ENCODE data around the gene CCNL1. TPM values are rescaled to one million over a fixed set of nuclear protein-coding genes. Genes with fewer than 3 reads are reported as not detected.
A peak's percentile ranks its signal among the peaks of the same experiment; 100 is the strongest.
"Not testable (repeated sequence)": the region's sequence is repeated elsewhere in the genome, so short reads cannot be mapped to it uniquely, and the experiment has no call there.

The CCNL1 gene
- total RNA-seq, 1 donor from 2014 or later = 19.2 TPM

- Histone ChIP-seq H3K27ac (replicated peaks) (no peak overlapping the region), H3K9me3 (replicated peaks) (no peaks in the 10 kb centered on the region), H3K4me3 (no peak overlapping the region), H3K4me1 (peaks cover 28% of the 10 kb centered on the region), H3K27me3 (ENCODE audit: low read depth) (no peaks in the 10 kb centered on the region), H3K36me3 (peaks cover 5% of the 10 kb centered on the region)
- DNase-seq = no peak
- TF ChIP-seq CTCF (IDR thresholded peaks at IDR 0.05; ENCODE audit: borderline replicate concordance) = no peak
- intact Hi-C loops (cut with micrococcal nuclease) = no loop called here
These were observed 19.4 kb upstream of the CCNL1 start for GRCh38 chr3:157179365-157179803.

GRCh38 chr3:157178503-157179364 lies 18.8 kb upstream of the CCNL1 start:
- H3K27ac ChIP-seq (replicated peaks); H3K4me3 ChIP-seq; H3K36me3 ChIP-seq; H3K9me3 ChIP-seq (replicated peaks); DNase-seq; H3K27me3 ChIP-seq (ENCODE audit: low read depth); intact Hi-C loops (cut with micrococcal nuclease): not testable (repeated sequence)
- H3K4me1 ChIP-seq = peaks cover 35% of the 10 kb centered on the region

GRCh38 chr3:157177801-157178453 lies 18.0 kb upstream of the CCNL1 start:
- H3K4me1 ChIP-seq = peaks cover 35% of the 10 kb centered on the region
- H3K4me3 ChIP-seq; H3K9me3 ChIP-seq (replicated peaks); intact Hi-C loops (cut with micrococcal nuclease); H3K27ac ChIP-seq (replicated peaks); H3K36me3 ChIP-seq; H3K27me3 ChIP-seq (ENCODE audit: low read depth); DNase-seq: not testable (repeated sequence)

- TF ChIP-seq CTCF (IDR thresholded peaks at IDR 0.05; ENCODE audit: borderline replicate concordance) = no peak
- H3K9me3 ChIP-seq (replicated peaks) = no peaks in the 10 kb centered on the region
- no peaks in the 10 kb centered on the region for H3K36me3 ChIP-seq
- no peak overlapping the region for H3K27ac ChIP-seq (replicated peaks)
- intact Hi-C loops (cut with micrococcal nuclease) = no loop called here
- H3K4me3 ChIP-seq = no peak overlapping the region
- no peak for DNase-seq
- no peaks in the 10 kb centered on the region for H3K27me3 ChIP-seq (ENCODE audit: low read depth)
- peaks cover 35% of the 10 kb centered on the region for H3K4me1 ChIP-seq
These were observed 17.0 kb upstream of the CCNL1 start for GRCh38 chr3:157176934-157177333.

GRCh38 chr3:157175691-157176507 lies 16.0 kb upstream of the CCNL1 start:
- Histone ChIP-seq H3K36me3 (no peaks in the 10 kb centered on the region), H3K4me1 (peaks cover 35% of the 10 kb centered on the region), H3K9me3 (replicated peaks) (no peaks in the 10 kb centered on the region), H3K4me3 (peak overlapping the region; percentile 76), H3K27ac (replicated peaks) (peak overlapping the region; percentile 100), H3K27me3 (ENCODE audit: low read depth) (no peaks in the 10 kb centered on the region)
- intact Hi-C loops (cut with micrococcal nuclease) = no loop called here
- TF ChIP-seq CTCF (IDR thresholded peaks at IDR 0.05; ENCODE audit: borderline replicate concordance) = no peak
- no peak for DNase-seq
